ENCODE measurements around the gene GTPBP8. TPM values are rescaled to one million over a fixed set of nuclear protein-coding genes. Genes with fewer than 3 reads are reported as not detected.

The GTPBP8 gene
- total and polyA plus RNA-seq, 2 donors (not counting 3 experiments of a cell fraction or from before 2014, with no cell fraction given) = 13.7 to 20.2 TPM

GRCh38 chr3:112956351-112956750 is 34.4 kb upstream of the GTPBP8 start:
- ChIA-PET POLR2A (no interaction called here), CTCF (no interaction called here)
- no peak overlapping the region for H3K9ac ChIP-seq (replicated peaks; ENCODE audit: extremely low read depth, insufficient read depth, low read length)
- H3K27me3 ChIP-seq (ENCODE audit: control insufficient read depth in 2 of 2, insufficient read depth in 2 of 2, low read length in 2 of 2) = peaks cover 0 to 4% of the 10 kb centered on the region in 2 experiments
- H3K36me3 ChIP-seq (ENCODE audit: control insufficient read depth in 2 of 2, extremely low read depth in 1 of 2, insufficient read depth in 2 of 2, low read length in 2 of 2) = no peaks in the 10 kb centered on the region
- H4K20me1 ChIP-seq (replicated peaks; ENCODE audit: control insufficient read depth, extremely low read depth, insufficient read depth, low read length) = no peaks in the 10 kb centered on the region
- H3K4me1 ChIP-seq (ENCODE audit: control insufficient read depth, extremely low read depth, insufficient read depth, low read length) = no peaks in the 10 kb centered on the region
- no peak overlapping the region for H3K4me3 ChIP-seq (replicated peaks in 1 of 3; ENCODE audit: insufficient read depth in 1 of 3, low read depth in 1 of 3, low read length in 3 of 3)
- TF ChIP-seq GATA2 (IDR thresholded peaks at IDR 0.05; ENCODE audit: insufficient read depth, insufficient read length, low read depth, low read length) = no peak
- no peak for TF ChIP-seq POLR2A (IDR thresholded peaks at IDR 0.05; ENCODE audit: low read depth, low read length)
- no peak for TF ChIP-seq POLR2AphosphoS5 (IDR thresholded peaks at IDR 0.05; ENCODE audit: insufficient read depth, low read depth, low read length)
- no peak for TF ChIP-seq MYC (IDR thresholded peaks at IDR 0.05; ENCODE audit: low read depth, low read length)
- no peak for TF ChIP-seq MAX (IDR thresholded peaks at IDR 0.05; ENCODE audit: insufficient read depth, insufficient read length)
- no peak for TF ChIP-seq FOS (IDR thresholded peaks at IDR 0.05; ENCODE audit: borderline replicate concordance, insufficient read depth, low read length)
- no peak for TF ChIP-seq EZH2 (IDR thresholded peaks at IDR 0.05; ENCODE audit: borderline replicate concordance, low read depth, low read length, severe bottlenecking)
- TF ChIP-seq, protein P1, sequence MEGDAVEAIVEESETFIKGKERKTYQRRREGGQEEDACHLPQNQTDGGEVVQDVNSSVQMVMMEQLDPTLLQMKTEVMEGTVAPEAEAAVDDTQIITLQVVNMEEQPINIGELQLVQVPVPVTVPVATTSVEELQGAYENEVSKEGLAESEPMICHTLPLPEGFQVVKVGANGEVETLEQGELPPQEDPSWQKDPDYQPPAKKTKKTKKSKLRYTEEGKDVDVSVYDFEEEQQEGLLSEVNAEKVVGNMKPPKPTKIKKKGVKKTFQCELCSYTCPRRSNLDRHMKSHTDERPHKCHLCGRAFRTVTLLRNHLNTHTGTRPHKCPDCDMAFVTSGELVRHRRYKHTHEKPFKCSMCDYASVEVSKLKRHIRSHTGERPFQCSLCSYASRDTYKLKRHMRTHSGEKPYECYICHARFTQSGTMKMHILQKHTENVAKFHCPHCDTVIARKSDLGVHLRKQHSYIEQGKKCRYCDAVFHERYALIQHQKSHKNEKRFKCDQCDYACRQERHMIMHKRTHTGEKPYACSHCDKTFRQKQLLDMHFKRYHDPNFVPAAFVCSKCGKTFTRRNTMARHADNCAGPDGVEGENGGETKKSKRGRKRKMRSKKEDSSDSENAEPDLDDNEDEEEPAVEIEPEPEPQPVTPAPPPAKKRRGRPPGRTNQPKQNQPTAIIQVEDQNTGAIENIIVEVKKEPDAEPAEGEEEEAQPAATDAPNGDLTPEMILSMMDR (IDR thresholded peaks at IDR 0.05; ENCODE audit: extremely low read depth in 1 of 2, insufficient read depth in 1 of 2, low read depth in 1 of 2, low read length in 2 of 2) = no peak
- no peak for TF ChIP-seq JUN (IDR thresholded peaks at IDR 0.05; ENCODE audit: borderline replicate concordance, insufficient read depth, insufficient read length, low read depth)
- no TSS peak for BruUV-seq (replicated peaks)
- H3K4me2 ChIP-seq (ENCODE audit: insufficient read depth, low read length) = no peak overlapping the region
- dilution Hi-C loops (cut with MboI; ENCODE audit: extremely low pct_ligation_motif_present, low sequenced_read_pairs) = no loop called here
- no peaks in the 10 kb centered on the region for H3K9me1 ChIP-seq (replicated peaks; ENCODE audit: control insufficient read depth, extremely low read depth, insufficient read depth, low read length)
- intact Hi-C loops (cut with micrococcal nuclease) = no loop called here
- H3K27ac ChIP-seq (ENCODE audit: insufficient read depth, low read depth, low read length) = no peak overlapping the region
- FAIRE-seq (no peak), DNase-seq (ENCODE audit: low read depth, low spot score) (no peak)
- H3K9me3 ChIP-seq (replicated peaks; ENCODE audit: control insufficient read depth, insufficient read depth, low read length) = no peaks in the 10 kb centered on the region
- no peaks in the 10 kb centered on the region for H3K79me2 ChIP-seq (ENCODE audit: control insufficient read depth, insufficient read depth, low read length)
- no peak overlapping the region for H2AFZ ChIP-seq (ENCODE audit: low read depth, low read length)

All from endothelial cell of umbilical vein (primary cell).